IMR-90 (cell line): ENCODE measurements around the gene PNMA1.

ENCODE experiments used
- CEBPB ChIP-seq: IDR thresholded peaks from 2 replicates; pipeline ENCODE4 v1.6.1; 2012; ENCODE audit warnings: low read depth, low read length, improper control_type of control experiment
- CHD1 ChIP-seq: IDR thresholded peaks from 2 replicates; pipeline ENCODE4 v1.6.1; 2012; ENCODE audit warnings: low read depth, low read length, improper control_type of control experiment
- CTCF ChIP-seq: conservative IDR thresholded peaks from 2 replicates; pipeline ENCODE4 v1.5.1; 2012; ENCODE audit warnings: mild to moderate bottlenecking, low read depth, low read length, improper control_type of control experiment
- ELK1 ChIP-seq: fragments of 150-350 bp; IDR thresholded peaks from 2 replicates; pipeline ENCODE4 v1.6.1; 2016; ENCODE audit warnings: low read depth, mild to moderate bottlenecking, low read length, moderate library complexity, borderline replicate concordance
- FOS ChIP-seq: fragments of 150-350 bp; IDR thresholded peaks from 2 replicates; pipeline ENCODE4 v1.6.1; 2016; ENCODE audit warnings: low read depth, low read length
- MAFK ChIP-seq: IDR thresholded peaks from 2 replicates; pipeline ENCODE4 v1.6.1; 2012; ENCODE audit warnings: low read depth, low read length, improper control_type of control experiment
- POLR2A ChIP-seq: IDR thresholded peaks from 2 replicates; pipeline ENCODE4 v1.6.1; 2012; ENCODE audit warnings: mild to moderate bottlenecking, low read depth, low read length
- RAD21 ChIP-seq: IDR thresholded peaks from 2 replicates; pipeline ENCODE4 v1.6.1; 2012; ENCODE audit warnings: low read length, improper control_type of control experiment
- RFX5 ChIP-seq: IDR thresholded peaks from 2 replicates; pipeline ENCODE4 v1.8.0; 2012; ENCODE audit warnings: low read depth, mild to moderate bottlenecking, low read length, moderate library complexity
- SMC3 ChIP-seq: fragments of 150-350 bp; IDR thresholded peaks from 2 replicates; pipeline ENCODE4 v1.6.1; 2016; ENCODE audit warnings: low read depth, mild to moderate bottlenecking, antibody characterized with exemption, low read length, moderate library complexity

DNA sequence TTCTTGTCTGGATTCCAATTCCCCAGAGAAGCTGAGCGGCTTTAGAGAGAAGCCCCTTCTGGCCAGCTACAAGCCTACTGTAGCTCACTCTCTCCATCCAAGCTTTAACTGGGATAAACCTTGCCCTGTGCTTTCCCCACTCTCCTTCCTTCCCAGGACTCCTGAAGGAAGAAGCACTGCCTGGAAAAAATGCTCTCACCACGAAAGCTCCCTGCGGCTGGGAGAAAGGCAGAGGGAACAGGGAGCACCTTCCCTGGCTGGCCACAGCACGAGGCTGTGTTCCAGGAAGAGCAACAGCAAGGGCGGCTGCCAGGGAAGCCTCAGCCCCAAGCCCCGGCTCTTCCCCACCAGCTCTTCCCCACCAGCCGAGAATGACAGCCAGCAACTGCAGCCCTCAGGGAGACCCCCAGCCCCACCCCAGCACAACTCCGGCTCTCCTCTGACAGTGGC lies 40.8 kb upstream of the PNMA1 start:
- TF ChIP-seq CHD1, result no peak
- no peak for TF ChIP-seq CTCF
- TF ChIP-seq POLR2A, result no peak
- TF ChIP-seq ELK1, result no peak
- no peak for TF ChIP-seq MAFK
- no peak for TF ChIP-seq CEBPB
- TF ChIP-seq RFX5, result no peak
- no peak for TF ChIP-seq FOS
- no peak for TF ChIP-seq SMC3
- TF ChIP-seq RAD21, result no peak
